A673 (cell line): ENCODE data around the gene LYRM2. TPM values are rescaled to one million over a fixed set of nuclear protein-coding genes. Genes with fewer than 3 reads are reported as not detected.

Source experiments
- BruUV-seq: library from RNA; stranded (reverse); fragments of 400-500 nt; replicated peaks from 2 replicates; lab custom pipeline; 2021; lab: Mats Ljungman, UMichigan
- CTCF ChIA-PET: fragments of 300-600 bp; sonication (Branson Sonifier 250); formaldehyde crosslinking; loops from one replicate; lab custom pipeline; 2022; ENCODE audit warnings: antibody characterized with exemption; lab: Charles Lee
- POLR2A ChIA-PET: fragments of 300-600 bp; sonication (Branson Sonifier 250); formaldehyde crosslinking; loops from one replicate; lab custom pipeline; 2022; ENCODE audit warnings: antibody characterized with exemption; ENCODE audit not compliant: low non-redundant PET; lab: Charles Lee
- DNase-seq: peaks from one replicate; pipeline ENCODE4 v3.0.0-alpha.2; 2015; ENCODE audit warnings: low spot score
- H3K27ac ChIP-seq: fragments of 200-600 bp; sonication (generic); 2 replicates; pipeline ENCODE4 v1.5.1; 2016; ENCODE audit warnings: mixed run types, low read depth, mild to moderate bottlenecking, mixed read lengths, antibody characterized with exemption, low read length; ENCODE audit not compliant: poor library complexity, severe bottlenecking
- H3K27me3 ChIP-seq: fragments of 200-600 bp; sonication (generic); replicated peaks from 2 replicates; pipeline ENCODE4 v1.6.1; 2017; ENCODE audit warnings: mixed run types, low read depth, mild to moderate bottlenecking, mixed read lengths, antibody characterized with exemption, low read length; ENCODE audit not compliant: insufficient read depth, poor library complexity
- H3K36me3 ChIP-seq: fragments of 200-600 bp; sonication (generic); 2 replicates; pipeline ENCODE4 v1.6.1; 2016; ENCODE audit warnings: mixed run types, mild to moderate bottlenecking, mixed read lengths, antibody characterized with exemption, low read length; ENCODE audit not compliant: insufficient read depth, poor library complexity, severe bottlenecking
- H3K4me1 ChIP-seq: fragments of 200-600 bp; sonication (generic); 2 replicates; pipeline ENCODE4 v1.6.1; 2017; ENCODE audit warnings: mixed run types, mild to moderate bottlenecking, mixed read lengths, antibody characterized with exemption, low read length; ENCODE audit not compliant: insufficient read depth, poor library complexity, severe bottlenecking
- H3K4me3 ChIP-seq: fragments of 200-600 bp; sonication (generic); 2 replicates; pipeline ENCODE4 v1.5.1; 2016; ENCODE audit warnings: low read depth, mixed run types, mild to moderate bottlenecking, mixed read lengths, low read length; ENCODE audit not compliant: poor library complexity, severe bottlenecking
- H3K9me3 ChIP-seq: fragments of 200-600 bp; sonication (generic); 2 replicates; pipeline ENCODE4 v1.6.1; 2016; ENCODE audit warnings: mixed run types, low read depth, mild to moderate bottlenecking, mixed read lengths, antibody characterized with exemption, low read length; ENCODE audit not compliant: poor library complexity, severe bottlenecking
- EZH2 ChIP-seq: fragments of 200-600 bp; sonication (generic); IDR thresholded peaks from 2 replicates; pipeline ENCODE4 v1.6.1; 2017; ENCODE audit warnings: borderline replicate concordance, low read depth, mild to moderate bottlenecking, mixed read lengths, antibody characterized with exemption, low read length; ENCODE audit not compliant: poor library complexity, severe bottlenecking
- intact Hi-C: fragments of 100-400 bp; cut with micrococcal nuclease; formaldehyde crosslinking; loops from one replicate; pipeline ENCODE4 v1.10.0; 2022; ENCODE audit not compliant: unreplicated experiment
- total RNA-seq: library from RNA; stranded (reverse); gene quantifications from 2 replicates; pipeline ENCODE4 v1.2.3, GENCODE V29; 2021
- TF ChIP-seq, protein P1 (sequence below): fragments of 300-800, 200-600 bp; sonication (generic); conservative IDR thresholded peaks from 2 replicates; pipeline ENCODE4 v1.5.1; 2017; ENCODE audit warnings: low read depth, mild to moderate bottlenecking, antibody characterized with exemption, low read length, moderate library complexity, mixed read lengths

The LYRM2 gene
- total RNA-seq, 1 experiment from 2014 or later = 68.2 TPM

DNA sequence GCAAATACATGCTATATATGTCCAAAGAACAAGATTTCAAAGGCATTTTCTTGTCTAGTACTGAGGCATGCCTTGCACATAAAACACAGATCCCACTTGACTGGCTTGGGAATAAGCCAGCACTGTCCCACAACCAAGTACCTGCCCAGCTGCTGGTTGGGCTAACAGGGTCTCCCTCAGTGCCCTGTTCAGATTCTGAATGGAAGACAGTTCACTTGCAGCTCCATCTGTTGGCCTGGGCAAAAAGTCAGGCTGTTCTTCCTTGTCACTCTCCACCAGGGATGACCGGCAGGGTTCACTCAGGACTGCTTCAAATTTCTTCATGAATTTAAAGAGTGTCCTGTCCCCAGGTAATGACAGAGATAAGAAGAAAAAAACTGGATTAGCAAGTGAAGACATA lies 44.4 kb upstream of the LYRM2 start:
- Histone ChIP-seq H3K27ac (no peak overlapping the region), H3K27me3 (no peaks in the 10 kb centered on the region), H3K36me3 (peaks cover 91% of the 10 kb centered on the region), H3K4me1 (no peaks in the 10 kb centered on the region), H3K4me3 (no peak overlapping the region), H3K9me3 (no peaks in the 10 kb centered on the region)
- TF ChIP-seq, protein P1, sequence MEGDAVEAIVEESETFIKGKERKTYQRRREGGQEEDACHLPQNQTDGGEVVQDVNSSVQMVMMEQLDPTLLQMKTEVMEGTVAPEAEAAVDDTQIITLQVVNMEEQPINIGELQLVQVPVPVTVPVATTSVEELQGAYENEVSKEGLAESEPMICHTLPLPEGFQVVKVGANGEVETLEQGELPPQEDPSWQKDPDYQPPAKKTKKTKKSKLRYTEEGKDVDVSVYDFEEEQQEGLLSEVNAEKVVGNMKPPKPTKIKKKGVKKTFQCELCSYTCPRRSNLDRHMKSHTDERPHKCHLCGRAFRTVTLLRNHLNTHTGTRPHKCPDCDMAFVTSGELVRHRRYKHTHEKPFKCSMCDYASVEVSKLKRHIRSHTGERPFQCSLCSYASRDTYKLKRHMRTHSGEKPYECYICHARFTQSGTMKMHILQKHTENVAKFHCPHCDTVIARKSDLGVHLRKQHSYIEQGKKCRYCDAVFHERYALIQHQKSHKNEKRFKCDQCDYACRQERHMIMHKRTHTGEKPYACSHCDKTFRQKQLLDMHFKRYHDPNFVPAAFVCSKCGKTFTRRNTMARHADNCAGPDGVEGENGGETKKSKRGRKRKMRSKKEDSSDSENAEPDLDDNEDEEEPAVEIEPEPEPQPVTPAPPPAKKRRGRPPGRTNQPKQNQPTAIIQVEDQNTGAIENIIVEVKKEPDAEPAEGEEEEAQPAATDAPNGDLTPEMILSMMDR = no peak
- TF ChIP-seq EZH2 = no peak
- POLR2A ChIA-PET = no interaction called here
- CTCF ChIA-PET = no interaction called here
- no TSS peak for BruUV-seq
- intact Hi-C loops = no loop called here
- DNase-seq = no peak

DNA sequence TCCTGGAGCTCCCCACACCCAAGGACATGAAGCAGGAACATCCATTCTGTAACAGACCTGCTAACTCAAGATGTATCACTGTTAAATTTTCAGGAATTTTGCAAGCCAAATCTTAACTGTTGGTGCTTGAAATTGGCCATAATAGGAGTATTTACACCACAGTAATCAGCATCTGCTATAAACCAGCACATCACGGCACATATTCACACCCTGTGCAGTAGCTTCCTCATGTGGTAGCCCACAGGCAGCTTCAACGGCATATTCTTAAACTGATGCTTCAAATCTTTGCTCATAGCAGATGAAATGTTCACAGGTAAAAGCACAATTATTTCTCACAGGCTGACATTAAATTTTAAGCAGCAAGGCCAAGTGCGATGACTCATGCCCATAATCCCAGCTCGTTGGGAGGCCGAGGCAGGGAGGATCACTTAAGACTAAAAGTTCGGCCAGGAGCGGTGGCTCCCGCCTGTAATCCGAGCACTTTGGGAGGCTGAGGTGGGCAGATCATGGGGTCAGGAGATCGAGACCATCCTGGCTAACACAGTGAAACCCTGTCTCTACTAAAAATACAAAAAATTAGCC lies 43.5 kb upstream of the LYRM2 start:
- ChIA-PET CTCF (no interaction called here), POLR2A (no interaction called here)
- no peak for DNase-seq
- H3K27me3 ChIP-seq = no peaks in the 10 kb centered on the region
- no peaks in the 10 kb centered on the region for H3K9me3 ChIP-seq
- H3K27ac ChIP-seq = no peak overlapping the region
- BruUV-seq = no TSS peak
- intact Hi-C loops = no loop called here
- H3K36me3 ChIP-seq = peaks cover 90% of the 10 kb centered on the region
- no peaks in the 10 kb centered on the region for H3K4me1 ChIP-seq
- TF ChIP-seq, protein P1 = no peak
- TF ChIP-seq EZH2 = no peak
- no peak overlapping the region for H3K4me3 ChIP-seq

DNA sequence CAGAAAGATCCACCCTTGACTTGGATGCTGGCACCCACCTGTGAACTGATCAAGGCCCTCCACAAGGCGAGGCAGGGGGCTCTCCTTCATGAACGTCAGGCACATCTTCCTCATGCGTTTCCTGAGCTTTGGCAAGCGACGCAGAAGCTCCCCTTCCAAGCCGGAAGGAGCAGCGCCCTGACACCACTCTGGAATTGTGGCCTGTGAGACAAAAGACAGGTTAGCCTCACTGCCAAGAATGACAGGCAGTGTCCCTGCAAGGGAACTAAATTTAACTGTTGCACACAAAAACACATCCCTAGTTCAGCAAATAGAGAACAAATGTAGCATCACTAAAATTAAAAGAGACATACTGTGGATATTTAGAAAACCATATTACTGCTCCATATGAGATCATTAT lies 42.0 kb upstream of the LYRM2 start:
- ChIA-PET POLR2A (no interaction called here), CTCF (no interaction called here)
- intact Hi-C loops = no loop called here
- H3K9me3 ChIP-seq = no peaks in the 10 kb centered on the region
- TF ChIP-seq, protein P1 = no peak
- TF ChIP-seq EZH2 = no peak
- H3K27ac ChIP-seq = no peak overlapping the region
- H3K36me3 ChIP-seq = peaks cover 90% of the 10 kb centered on the region
- H3K4me3 ChIP-seq = no peak overlapping the region
- DNase-seq = no peak
- H3K4me1 ChIP-seq = no peaks in the 10 kb centered on the region
- BruUV-seq = no TSS peak
- no peaks in the 10 kb centered on the region for H3K27me3 ChIP-seq
